ENCODE data around the gene HHATL. TPM values are rescaled to one million over a fixed set of nuclear protein-coding genes. Genes with fewer than 3 reads are reported as not detected.

The HHATL gene
- total RNA-seq, 1 experiment from 2014 or later = 0.92 TPM

- peak; percentile 48; the same call in 1 of the 2 replicates for TF ChIP-seq CTCF (IDR thresholded peaks at IDR 0.05)
These were observed 47.2 kb upstream of the HHATL start (continued) for GRCh38 chr3:42749753-42750231.

GRCh38 chr3:42749025-42749752 lies 46.6 kb upstream of the HHATL start:
- no peaks in the 10 kb centered on the region for H3K36me3 Mint-ChIP-seq
- no peaks in the 10 kb centered on the region; the same call in 1 of the 2 replicates for H3K27me3 Mint-ChIP-seq (ENCODE audit: low read depth)
- peaks cover 22% of the 10 kb centered on the region for H3K4me1 Mint-ChIP-seq
- POLR2A ChIA-PET = interaction anchor here (0.8 to 1.4 kb wide), 3 partner anchors 55 to 101 kb away, joined by 3 read pairs; no protein-coding TSS in a partner anchor
- ATAC-seq (no peak), DNase-seq (ENCODE audit: low spot score) (no peak)
- no peak overlapping the region for H3K4me3 Mint-ChIP-seq
- TF ChIP-seq HMGA2 (CRISPR knock-in tag; IDR thresholded peaks at IDR 0.05) (no peak), GRHL2 (CRISPR knock-in tag; IDR thresholded peaks at IDR 0.05; ENCODE audit: insufficient replicate concordance, severe bottlenecking) (no peak), ZNF121 (CRISPR knock-in tag; IDR thresholded peaks at IDR 0.05) (0 out of 2 replicates have a peak, but pooled peaks have one; percentile 38)
- H3K9me3 Mint-ChIP-seq = no peaks in the 10 kb centered on the region
- CTCF ChIA-PET = interaction anchor here (0.7 to 2.2 kb wide), 38 partner anchors 9 to 519 kb away, joined by 3 to 32 read pairs (median 6); partner anchors contain the start of genes HHATL, SEC22C, SS18L2 and ZBTB47
- H3K27ac Mint-ChIP-seq = no peak overlapping the region

- Mint-ChIP-seq H3K4me3 (no peak overlapping the region), H3K27ac (no peak overlapping the region), H3K4me1 (peaks cover 26% of the 10 kb centered on the region), H3K36me3 (no peaks in the 10 kb centered on the region), H3K27me3 (ENCODE audit: low read depth) (no peaks in the 10 kb centered on the region), H3K9me3 (no peaks in the 10 kb centered on the region)
- ChIA-PET POLR2A (no interaction called here), CTCF (interaction anchor here (1.3 to 1.5 kb wide), 2 partner anchors 83 to 100 kb away, joined by 4 to 5 read pairs; no protein-coding TSS in a partner anchor)
- TF ChIP-seq JUN (CRISPR knock-in tag; IDR thresholded peaks at IDR 0.05) = no peak
- TF ChIP-seq AR (CRISPR knock-in tag; IDR thresholded peaks at IDR 0.05) = no peak
- no peak for TF ChIP-seq ARID4B (CRISPR knock-in tag; IDR thresholded peaks at IDR 0.05; ENCODE audit: borderline replicate concordance)
- TF ChIP-seq ZSCAN18 (CRISPR knock-in tag; IDR thresholded peaks at IDR 0.05) = no peak
- no peak for TF ChIP-seq E2F4 (CRISPR knock-in tag; IDR thresholded peaks at IDR 0.05; ENCODE audit: borderline replicate concordance, low read depth)
- no peak for TF ChIP-seq ZMAT4 (CRISPR knock-in tag; IDR thresholded peaks at IDR 0.05)
- no peak for TF ChIP-seq SMAD4 (CRISPR knock-in tag; IDR thresholded peaks at IDR 0.05)
- TF ChIP-seq AFF4 (CRISPR knock-in tag; IDR thresholded peaks at IDR 0.05; ENCODE audit: borderline replicate concordance) = no peak
- DNase-seq (ENCODE audit: low spot score) = no peak
- ATAC-seq = no peak
These were observed 45.0 kb upstream of the HHATL start for GRCh38 chr3:42747581-42747980.
